MM.1S (cell line): Measurements from ENCODE around the gene HIPK4.

ENCODE experiments used
- EZH2 ChIP-seq: fragments of 300-600 bp; sonication (generic); optimal IDR thresholded peaks from 2 replicates; pipeline ENCODE3; 2017; ENCODE audit warnings: low read depth, mild to moderate bottlenecking, antibody characterized with exemption, low read length, mixed read lengths
- EZH2phosphoT487 ChIP-seq: fragments of 300-600 bp; sonication (generic); IDR thresholded peaks from 2 replicates; pipeline ENCODE4 v1.6.1; 2018; ENCODE audit warnings: antibody characterized with exemption, low read length
- TF ChIP-seq, protein P1 (sequence below): fragments of 300-600 bp; sonication (generic); IDR thresholded peaks from 2 replicates; pipeline ENCODE4 v1.5.1; 2016; ENCODE audit warnings: antibody characterized with exemption, low read length, mixed read lengths

- TF ChIP-seq, protein P1, sequence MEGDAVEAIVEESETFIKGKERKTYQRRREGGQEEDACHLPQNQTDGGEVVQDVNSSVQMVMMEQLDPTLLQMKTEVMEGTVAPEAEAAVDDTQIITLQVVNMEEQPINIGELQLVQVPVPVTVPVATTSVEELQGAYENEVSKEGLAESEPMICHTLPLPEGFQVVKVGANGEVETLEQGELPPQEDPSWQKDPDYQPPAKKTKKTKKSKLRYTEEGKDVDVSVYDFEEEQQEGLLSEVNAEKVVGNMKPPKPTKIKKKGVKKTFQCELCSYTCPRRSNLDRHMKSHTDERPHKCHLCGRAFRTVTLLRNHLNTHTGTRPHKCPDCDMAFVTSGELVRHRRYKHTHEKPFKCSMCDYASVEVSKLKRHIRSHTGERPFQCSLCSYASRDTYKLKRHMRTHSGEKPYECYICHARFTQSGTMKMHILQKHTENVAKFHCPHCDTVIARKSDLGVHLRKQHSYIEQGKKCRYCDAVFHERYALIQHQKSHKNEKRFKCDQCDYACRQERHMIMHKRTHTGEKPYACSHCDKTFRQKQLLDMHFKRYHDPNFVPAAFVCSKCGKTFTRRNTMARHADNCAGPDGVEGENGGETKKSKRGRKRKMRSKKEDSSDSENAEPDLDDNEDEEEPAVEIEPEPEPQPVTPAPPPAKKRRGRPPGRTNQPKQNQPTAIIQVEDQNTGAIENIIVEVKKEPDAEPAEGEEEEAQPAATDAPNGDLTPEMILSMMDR, result no peak
- no peak for TF ChIP-seq EZH2
- TF ChIP-seq EZH2phosphoT487, result no peak
Observed at GRCh38 chr19:40394816-40395210, 4.8 kb upstream of the HIPK4 start.
